ENCODE measurements around the gene AIG1. TPM values are rescaled to one million over a fixed set of nuclear protein-coding genes. Genes with fewer than 3 reads are reported as not detected.

AIG1 gene
- total RNA-seq, 1 donor from 2014 or later = 14.3 TPM

DNA sequence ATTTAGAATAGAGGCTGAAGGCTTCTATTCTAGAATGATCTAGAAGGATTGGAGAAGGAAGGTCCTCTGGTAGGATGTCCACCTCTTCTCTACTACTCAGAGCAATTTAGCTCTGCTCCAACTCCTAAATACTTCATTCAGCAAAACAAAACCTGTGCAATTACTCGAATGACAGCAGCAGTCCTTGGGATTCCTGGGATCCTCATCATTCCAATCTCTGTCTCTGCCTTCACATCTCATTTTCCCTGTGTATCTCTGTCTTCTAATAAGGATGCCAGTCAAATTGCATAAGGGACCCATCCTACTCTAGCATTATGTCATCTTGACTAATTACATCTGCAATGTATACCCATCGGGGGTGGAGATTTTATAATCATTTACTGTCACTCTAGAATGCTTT, 5.5 kb upstream of the AIG1 start:
- Mint-ChIP-seq H3K4me1 (ENCODE audit: low read depth, unreplicated experiment) (no peaks in the 10 kb centered on the region), H3K36me3 (ENCODE audit: unreplicated experiment) (no peaks in the 10 kb centered on the region), H3K27me3 (ENCODE audit: unreplicated experiment) (peaks cover 3% of the 10 kb centered on the region), H3K4me3 (ENCODE audit: unreplicated experiment) (no peak overlapping the region), H3K9me3 (ENCODE audit: unreplicated experiment) (peaks cover 2% of the 10 kb centered on the region), H3K27ac (ENCODE audit: unreplicated experiment) (no peak overlapping the region)
- TF ChIP-seq, protein P1, sequence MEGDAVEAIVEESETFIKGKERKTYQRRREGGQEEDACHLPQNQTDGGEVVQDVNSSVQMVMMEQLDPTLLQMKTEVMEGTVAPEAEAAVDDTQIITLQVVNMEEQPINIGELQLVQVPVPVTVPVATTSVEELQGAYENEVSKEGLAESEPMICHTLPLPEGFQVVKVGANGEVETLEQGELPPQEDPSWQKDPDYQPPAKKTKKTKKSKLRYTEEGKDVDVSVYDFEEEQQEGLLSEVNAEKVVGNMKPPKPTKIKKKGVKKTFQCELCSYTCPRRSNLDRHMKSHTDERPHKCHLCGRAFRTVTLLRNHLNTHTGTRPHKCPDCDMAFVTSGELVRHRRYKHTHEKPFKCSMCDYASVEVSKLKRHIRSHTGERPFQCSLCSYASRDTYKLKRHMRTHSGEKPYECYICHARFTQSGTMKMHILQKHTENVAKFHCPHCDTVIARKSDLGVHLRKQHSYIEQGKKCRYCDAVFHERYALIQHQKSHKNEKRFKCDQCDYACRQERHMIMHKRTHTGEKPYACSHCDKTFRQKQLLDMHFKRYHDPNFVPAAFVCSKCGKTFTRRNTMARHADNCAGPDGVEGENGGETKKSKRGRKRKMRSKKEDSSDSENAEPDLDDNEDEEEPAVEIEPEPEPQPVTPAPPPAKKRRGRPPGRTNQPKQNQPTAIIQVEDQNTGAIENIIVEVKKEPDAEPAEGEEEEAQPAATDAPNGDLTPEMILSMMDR (IDR thresholded peaks at IDR 0.05; ENCODE audit: partially characterized antibody, unreplicated experiment) = no peak
- no peak for DNase-seq

DNA sequence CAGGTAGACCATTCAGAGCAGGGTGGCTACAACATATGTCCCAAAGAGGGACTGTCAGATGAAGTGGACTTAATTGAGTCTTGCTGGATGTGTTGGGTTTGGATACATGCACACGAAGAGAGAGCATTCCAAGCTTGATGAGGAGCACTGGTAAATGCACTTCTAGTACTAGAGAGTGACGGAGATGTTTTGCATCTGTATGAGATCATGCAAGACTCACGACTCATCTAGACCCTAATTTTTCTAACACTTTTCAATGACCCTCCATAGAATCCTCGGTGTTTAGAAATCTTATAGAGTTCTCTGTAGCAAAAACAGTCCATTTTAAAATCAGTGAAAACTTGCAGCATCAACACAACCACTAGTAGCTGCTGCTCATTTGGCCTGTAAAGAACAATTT, 4.8 kb upstream of the AIG1 start:
- no peaks in the 10 kb centered on the region for H3K36me3 Mint-ChIP-seq (ENCODE audit: unreplicated experiment)
- no peak for DNase-seq
- no peaks in the 10 kb centered on the region for H3K4me1 Mint-ChIP-seq (ENCODE audit: low read depth, unreplicated experiment)
- peaks cover 5% of the 10 kb centered on the region for H3K9me3 Mint-ChIP-seq (ENCODE audit: unreplicated experiment)
- no peak overlapping the region for H3K4me3 Mint-ChIP-seq (ENCODE audit: unreplicated experiment)
- TF ChIP-seq, protein P1 (IDR thresholded peaks at IDR 0.05; ENCODE audit: partially characterized antibody, unreplicated experiment) = no peak
- no peak overlapping the region for H3K27ac Mint-ChIP-seq (ENCODE audit: unreplicated experiment)
- peaks cover 8% of the 10 kb centered on the region for H3K27me3 Mint-ChIP-seq (ENCODE audit: unreplicated experiment)

DNA sequence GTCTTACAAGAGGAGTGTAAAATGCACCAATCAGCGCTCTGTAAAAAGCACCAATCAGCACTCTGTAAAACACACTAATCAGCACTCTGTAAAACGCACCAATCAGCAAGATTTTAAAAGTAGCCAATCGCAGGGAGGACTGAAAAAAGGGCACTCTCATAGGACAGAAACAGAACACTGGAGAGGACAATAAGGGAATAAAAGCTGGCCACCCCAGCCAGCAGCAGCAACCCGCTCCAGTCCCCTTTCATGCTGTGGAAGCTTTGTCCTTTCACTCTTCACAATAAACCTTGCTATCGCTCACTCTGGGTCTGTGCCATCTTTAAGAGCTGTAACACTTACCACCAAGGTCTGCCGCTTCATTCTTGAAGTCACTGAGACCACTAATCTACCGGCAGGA, 1.7 kb upstream of the AIG1 start:
- DNase-seq = no peak
- Mint-ChIP-seq H3K36me3 (ENCODE audit: unreplicated experiment) (no peaks in the 10 kb centered on the region), H3K4me1 (ENCODE audit: low read depth, unreplicated experiment) (no peaks in the 10 kb centered on the region), H3K27me3 (ENCODE audit: unreplicated experiment) (peaks cover 9% of the 10 kb centered on the region), H3K9me3 (ENCODE audit: unreplicated experiment) (peaks cover 10% of the 10 kb centered on the region), H3K27ac (ENCODE audit: unreplicated experiment) (no peak overlapping the region), H3K4me3 (ENCODE audit: unreplicated experiment) (peak overlapping the region; percentile 21)
- TF ChIP-seq, protein P1 (IDR thresholded peaks at IDR 0.05; ENCODE audit: partially characterized antibody, unreplicated experiment) = no peak

DNA sequence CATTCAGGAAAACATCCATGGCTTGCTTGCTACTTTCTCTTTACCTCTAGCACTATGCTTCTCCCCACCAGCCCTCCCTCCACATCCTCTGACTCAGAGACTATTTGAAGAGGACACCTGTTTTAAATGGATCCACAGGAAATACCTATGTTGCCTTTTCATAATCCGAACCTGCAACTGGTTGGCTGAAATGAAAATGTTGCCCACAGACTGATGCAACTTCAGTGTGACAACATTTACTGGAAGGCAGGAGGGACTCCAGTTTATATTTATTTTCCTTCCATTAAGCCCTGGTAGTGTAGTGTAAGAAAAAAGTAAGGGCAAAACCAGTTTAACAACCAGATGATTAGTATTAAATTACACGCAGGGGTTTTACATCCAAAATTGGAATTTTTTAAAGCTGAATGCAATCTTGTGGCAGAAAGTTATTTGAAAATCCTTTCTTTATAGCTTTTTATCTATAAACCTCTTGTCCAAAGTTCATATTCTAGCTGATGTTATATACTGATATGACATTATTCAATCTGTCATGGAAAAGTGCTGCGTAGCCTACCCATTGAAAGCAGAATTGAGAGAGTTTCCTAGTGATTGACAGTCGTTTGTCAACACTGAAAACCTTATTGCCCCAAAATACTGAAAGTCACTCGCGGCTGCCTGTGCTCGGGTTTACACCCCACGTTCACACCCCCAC, 881 bp upstream of the AIG1 start:
- Mint-ChIP-seq H3K4me1 (ENCODE audit: low read depth, unreplicated experiment) (no peaks in the 10 kb centered on the region), H3K9me3 (ENCODE audit: unreplicated experiment) (peaks cover 10% of the 10 kb centered on the region), H3K27ac (ENCODE audit: unreplicated experiment) (peak overlapping the region; percentile 86), H3K4me3 (ENCODE audit: unreplicated experiment) (peak overlapping the region; percentile 97), H3K36me3 (ENCODE audit: unreplicated experiment) (no peaks in the 10 kb centered on the region), H3K27me3 (ENCODE audit: unreplicated experiment) (peaks cover 9% of the 10 kb centered on the region)
- TF ChIP-seq, protein P1 (IDR thresholded peaks at IDR 0.05; ENCODE audit: partially characterized antibody, unreplicated experiment) = no peak
- no peak for DNase-seq

DNA sequence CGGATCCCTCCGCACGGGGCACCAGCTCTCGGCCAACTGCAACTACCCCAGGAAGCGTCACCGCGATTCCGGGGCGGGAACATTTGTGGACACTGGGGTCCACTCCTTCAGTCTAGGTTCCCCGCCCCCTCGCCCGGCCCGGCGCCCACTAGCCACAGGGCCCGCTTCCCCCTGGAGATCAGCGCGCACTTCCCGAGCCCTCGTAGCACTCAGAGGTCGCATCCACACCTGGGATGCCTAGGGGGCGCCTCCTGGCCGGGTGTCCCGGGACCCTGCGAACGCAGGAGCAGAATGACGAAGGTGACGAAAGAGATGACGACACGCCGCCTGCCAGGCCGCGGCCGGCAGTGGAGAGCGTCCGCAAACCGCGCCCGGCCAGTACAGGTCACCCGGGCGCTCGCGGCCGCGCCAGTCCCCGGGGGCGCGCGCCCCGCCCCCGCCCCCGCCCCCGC, 309 bp upstream of the AIG1 start:
- TF ChIP-seq, protein P1 (IDR thresholded peaks at IDR 0.05; ENCODE audit: partially characterized antibody, unreplicated experiment) = no peak
- peak overlapping the region; percentile 86 for H3K27ac Mint-ChIP-seq (ENCODE audit: unreplicated experiment)
- no peaks in the 10 kb centered on the region for H3K4me1 Mint-ChIP-seq (ENCODE audit: low read depth, unreplicated experiment)
- H3K9me3 Mint-ChIP-seq (ENCODE audit: unreplicated experiment) = peaks cover 10% of the 10 kb centered on the region
- DNase-seq = peak; percentile 75
- no peaks in the 10 kb centered on the region for H3K36me3 Mint-ChIP-seq (ENCODE audit: unreplicated experiment)
- H3K27me3 Mint-ChIP-seq (ENCODE audit: unreplicated experiment) = peaks cover 9% of the 10 kb centered on the region
- peak overlapping the region; percentile 97 for H3K4me3 Mint-ChIP-seq (ENCODE audit: unreplicated experiment)
